CD4-positive, alpha-beta memory T cell (primary cell): ENCODE data around the gene CDV3. TPM values are rescaled to one million over a fixed set of nuclear protein-coding genes. Genes with fewer than 3 reads are reported as not detected.
A peak's percentile ranks its signal among the peaks of the same experiment; 100 is the strongest.

Source experiments
- CTCF ChIA-PET: fragments of 350-600 bp; sonication (Branson Sonifier 250); formaldehyde crosslinking; loops from one replicate; lab custom pipeline; 2021; ENCODE audit warnings: inconsistent platforms; ENCODE audit not compliant: partially characterized antibody; lab: Charles Lee
- POLR2A ChIA-PET: fragments of 350-600 bp; sonication (Branson Sonifier 250); formaldehyde crosslinking; loops from one replicate; lab custom pipeline; 2021; ENCODE audit not compliant: partially characterized antibody; lab: Charles Lee
- DNase-seq, 5 donors: peaks; one replicate each; pipeline versions ENCODE4 v3.0.0 to v3.0.0-alpha.2; 2020 to 2022; ENCODE audit warnings: mixed read lengths in 1 of 5
- H3K27ac ChIP-seq: one replicate; pipeline ENCODE4 v1.7.0; 2013; ENCODE audit warnings: low read depth, low read length
- H3K27me3 ChIP-seq: 2 replicates; pipeline ENCODE4 v1.7.0; 2013; ENCODE audit warnings: mild to moderate bottlenecking, low read length, moderate library complexity; ENCODE audit not compliant: insufficient read depth
- H3K36me3 ChIP-seq: 2 replicates; pipeline ENCODE4 v1.7.0; 2013; ENCODE audit warnings: mild to moderate bottlenecking, low read length, moderate library complexity; ENCODE audit not compliant: insufficient read depth
- H3K4me1 ChIP-seq: 2 replicates; pipeline ENCODE4 v1.7.0; 2013; ENCODE audit warnings: mild to moderate bottlenecking, low read length, moderate library complexity; ENCODE audit not compliant: insufficient read depth
- H3K4me3 ChIP-seq, 2 donors: one replicate each; pipeline ENCODE4 v1.7.0; 2013; ENCODE audit warnings: low read length in 2 of 2, mild to moderate bottlenecking in 1 of 2
- H3K9me3 ChIP-seq, 2 donors: one replicate each; pipeline ENCODE4 v1.7.0; 2013; ENCODE audit warnings: low read length in 2 of 2, control low read depth in 1 of 2; ENCODE audit not compliant: control insufficient read depth in 1 of 2
- H3K27ac Mint-ChIP-seq, 7 donors: one replicate each; pipeline ENCODE4 v1.8.0; 2020 to 2021; ENCODE audit warnings: mixed read lengths in 7 of 7, mild to moderate bottlenecking in 6 of 7, inconsistent platforms in 3 of 7, moderate library complexity in 3 of 7
- H3K27me3 Mint-ChIP-seq, 2 donors: one replicate each; pipeline ENCODE4 v1.8.0; 2020 to 2021; ENCODE audit warnings: mixed read lengths in 2 of 2
- H3K36me3 Mint-ChIP-seq, 2 donors: one replicate each; pipeline ENCODE4 v1.8.0; 2020 to 2021; ENCODE audit warnings: mixed read lengths in 2 of 2, inconsistent platforms in 1 of 2, mild to moderate bottlenecking in 1 of 2
- H3K4me1 Mint-ChIP-seq, 4 donors: one replicate each; pipeline ENCODE4 v1.8.0; 2020 to 2021; ENCODE audit warnings: mixed read lengths in 4 of 4, mild to moderate bottlenecking in 1 of 4
- H3K4me3 Mint-ChIP-seq, 8 donors: one replicate each; pipeline ENCODE4 v1.8.0; 2020 to 2021; ENCODE audit warnings: mixed read lengths in 8 of 8, mild to moderate bottlenecking in 7 of 8, moderate library complexity in 6 of 8, inconsistent platforms in 3 of 8
- H3K9me3 Mint-ChIP-seq, 8 donors: one replicate each; pipeline ENCODE4 v1.8.0; 2020 to 2021; ENCODE audit warnings: mixed read lengths in 8 of 8, mild to moderate bottlenecking in 5 of 8, inconsistent platforms in 3 of 8, moderate library complexity in 1 of 8
- intact Hi-C: fragments of 100-400 bp; cut with micrococcal nuclease; formaldehyde crosslinking; loops from one replicate; pipeline ENCODE4 v1.15.1; 2023
- polyA plus RNA-seq, 2 donors: library from polyadenylated mRNA; unstranded; fragments of 300-500 nt; fragmentation: Illumina TruSeq; gene quantifications; one replicate each; pipeline ENCODE4 v1.2.3, GENCODE V29; 2021
- total RNA-seq, 2 experiments: library from RNA; stranded (reverse); gene quantifications; one replicate each; pipeline ENCODE4 v1.2.3, GENCODE V29; 2021

CDV3 gene
- total and polyA plus RNA-seq, 4 experiments from 2014 or later: 33.5 to 212 (median 144) TPM

- Histone ChIP-seq H3K4me3 (peak overlapping the region; percentile 27 to 59), H3K4me1 (peaks cover 46% of the 10 kb centered on the region), H3K9me3 (no peaks in the 10 kb centered on the region), H3K36me3 (peaks cover 11% of the 10 kb centered on the region), H3K27ac (peak overlapping the region; percentile 90), H3K27me3 (no peaks in the 10 kb centered on the region)
- intact Hi-C loops: loop anchor here (1.0 to 5.0 kb wide), 8 partner anchors 67 to 1156 kb away; partner anchors contain the start of genes CEP63, DNAJC13, NPHP3 and SRPRB
- no peaks in the 10 kb centered on the region for H3K27me3 Mint-ChIP-seq
- DNase-seq: peak; percentile 100
- peaks cover 25 to 38% of the 10 kb centered on the region in 2 donors for H3K36me3 Mint-ChIP-seq
- H3K9me3 Mint-ChIP-seq: no peaks in the 10 kb centered on the region
- peaks cover 37 to 58% (median 47%) of the 10 kb centered on the region in 4 donors for H3K4me1 Mint-ChIP-seq
- CTCF ChIA-PET: interaction anchor here (0.8 to 8.0 kb wide), 12 partner anchors 10 to 913 kb away, joined by 3 to 76 read pairs (median 4); partner anchors contain the start of gene NPHP3
- POLR2A ChIA-PET: interaction anchor here (0.6 to 6.0 kb wide), 26 partner anchors 10 to 1156 kb away, joined by 3 to 89 read pairs (median 4); partner anchors contain the start of genes ANAPC13, CEP63, DNAJC13 and NPHP3
- H3K4me3 Mint-ChIP-seq: peak overlapping the region; percentile 79 to 92 (median 87)
- peak overlapping the region; percentile 97 to 99 (median 98) for H3K27ac Mint-ChIP-seq
Observed at GRCh38 chr3:133573054-133573628, 345 bp upstream of the CDV3 start.

DNA sequence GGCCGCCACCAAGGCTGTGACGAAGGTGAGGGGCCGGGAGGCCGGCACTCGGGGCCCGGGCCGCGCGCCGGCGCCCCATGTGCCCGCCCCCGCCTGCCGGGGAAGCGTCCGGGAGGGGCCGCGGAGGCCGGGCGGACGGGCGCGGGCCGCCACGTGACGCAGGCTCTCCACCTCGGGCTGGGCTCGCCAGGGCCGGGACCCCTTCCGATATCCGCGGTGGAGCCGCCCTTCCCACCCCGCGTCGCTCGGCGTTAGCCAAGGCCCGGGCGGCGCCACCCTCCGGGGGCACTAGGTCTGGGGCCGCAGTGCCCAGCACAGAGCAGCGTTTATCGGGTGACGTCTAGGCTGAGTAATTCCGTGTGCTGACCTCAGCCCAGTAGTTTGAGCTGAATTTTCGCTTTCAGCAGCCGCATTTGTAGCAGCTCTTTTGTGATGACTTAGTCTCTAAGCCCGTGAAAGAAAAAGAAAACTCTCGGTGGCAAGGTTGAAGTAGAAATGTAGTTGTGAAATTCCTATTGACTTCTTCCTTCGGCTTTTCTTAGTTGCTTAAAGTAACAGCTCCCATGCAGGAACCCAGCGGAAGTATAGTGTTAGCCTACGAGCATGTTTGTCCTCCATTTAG lies 885 bp downstream of the CDV3 start:
- POLR2A ChIA-PET: interaction anchor here (0.7 to 6.0 kb wide), 21 partner anchors 9 to 1157 kb away, joined by 3 to 89 read pairs (median 5); partner anchors contain the start of genes ANAPC13, CEP63, DNAJC13 and NPHP3
- H3K9me3 Mint-ChIP-seq: no peaks in the 10 kb centered on the region
- intact Hi-C loops: loop anchor here (1.0 to 5.0 kb wide), 2 partner anchors 86 to 127 kb away; no protein-coding TSS in a partner anchor
- CTCF ChIA-PET: interaction anchor here (0.8 to 6.7 kb wide), 7 partner anchors 16 to 848 kb away, joined by 3 to 123 read pairs (median 5); no protein-coding TSS in a partner anchor
- Histone ChIP-seq H3K9me3 (no peaks in the 10 kb centered on the region), H3K27ac (peak overlapping the region; percentile 90), H3K4me3 (peak overlapping the region; percentile 77 to 88), H3K27me3 (no peaks in the 10 kb centered on the region), H3K36me3 (peaks cover 23% of the 10 kb centered on the region), H3K4me1 (peaks cover 58% of the 10 kb centered on the region)
- H3K27ac Mint-ChIP-seq: peak overlapping the region; percentile 93 to 99 (median 96)
- H3K27me3 Mint-ChIP-seq: no peaks in the 10 kb centered on the region
- DNase-seq: peak; percentile 61 to 78 (median 72)
- peak overlapping the region; percentile 90 to 99 (median 95) for H3K4me3 Mint-ChIP-seq
- H3K4me1 Mint-ChIP-seq: peaks cover 48 to 70% (median 59%) of the 10 kb centered on the region in 4 donors
- H3K36me3 Mint-ChIP-seq: peaks cover 29 to 50% of the 10 kb centered on the region in 2 donors

GRCh38 chr3:133575086-133575485 lies 1.6 kb downstream of the CDV3 start:
- no peaks in the 10 kb centered on the region for H3K9me3 Mint-ChIP-seq
- Histone ChIP-seq H3K27me3 (no peaks in the 10 kb centered on the region), H3K9me3 (no peaks in the 10 kb centered on the region), H3K4me1 (peaks cover 61% of the 10 kb centered on the region), H3K27ac (peak overlapping the region; percentile 90), H3K4me3 (peak overlapping the region; percentile 77 to 88), H3K36me3 (peaks cover 25% of the 10 kb centered on the region)
- H3K27me3 Mint-ChIP-seq: no peaks in the 10 kb centered on the region
- DNase-seq: no peak
- peak overlapping the region; percentile 90 to 99 (median 95) for H3K4me3 Mint-ChIP-seq
- H3K4me1 Mint-ChIP-seq: peaks cover 47 to 71% (median 61%) of the 10 kb centered on the region in 4 donors
- CTCF ChIA-PET: interaction anchor here (0.8 to 6.7 kb wide), 5 partner anchors 30 to 849 kb away, joined by 3 to 123 read pairs (median 5); no protein-coding TSS in a partner anchor
- peaks cover 29 to 54% of the 10 kb centered on the region in 2 donors for H3K36me3 Mint-ChIP-seq
- POLR2A ChIA-PET: interaction anchor here (0.5 to 6.0 kb wide), 14 partner anchors 8 to 1158 kb away, joined by 3 to 89 read pairs (median 5); partner anchors contain the start of genes DNAJC13, NPHP3 and TOPBP1
- intact Hi-C loops: no loop called here
- peak overlapping the region; percentile 93 to 99 (median 96) for H3K27ac Mint-ChIP-seq

GRCh38 chr3:133576169-133576568 lies 2.7 kb downstream of the CDV3 start:
- ChIA-PET POLR2A (interaction anchor here (6.0 kb wide), 1 partner anchor 86 kb away, joined by 89 read pairs; no protein-coding TSS in a partner anchor), CTCF (interaction anchor here (3.1 to 6.7 kb wide), 2 partner anchors 88 to 850 kb away, joined by 10 to 123 read pairs; no protein-coding TSS in a partner anchor)
- H3K27ac ChIP-seq: peak overlapping the region; percentile 16
- no peaks in the 10 kb centered on the region for H3K9me3 Mint-ChIP-seq
- H3K9me3 ChIP-seq: no peaks in the 10 kb centered on the region
- H3K27me3 Mint-ChIP-seq: no peaks in the 10 kb centered on the region
- intact Hi-C loops: no loop called here
- peaks cover 25% of the 10 kb centered on the region for H3K36me3 ChIP-seq
- H3K27ac Mint-ChIP-seq: peak overlapping the region; percentile 49 to 99 (median 88)
- H3K4me3 Mint-ChIP-seq: peak overlapping the region; percentile 75 to 99 (median 92)
- no peak for DNase-seq
- peak overlapping the region in 1 of 2 donors; percentile 25 for H3K4me3 ChIP-seq
- H3K36me3 Mint-ChIP-seq: peaks cover 29 to 57% of the 10 kb centered on the region in 2 donors
- H3K4me1 ChIP-seq: peaks cover 70% of the 10 kb centered on the region
- peaks cover 46 to 71% (median 61%) of the 10 kb centered on the region in 4 donors for H3K4me1 Mint-ChIP-seq
- H3K27me3 ChIP-seq: no peaks in the 10 kb centered on the region

DNA sequence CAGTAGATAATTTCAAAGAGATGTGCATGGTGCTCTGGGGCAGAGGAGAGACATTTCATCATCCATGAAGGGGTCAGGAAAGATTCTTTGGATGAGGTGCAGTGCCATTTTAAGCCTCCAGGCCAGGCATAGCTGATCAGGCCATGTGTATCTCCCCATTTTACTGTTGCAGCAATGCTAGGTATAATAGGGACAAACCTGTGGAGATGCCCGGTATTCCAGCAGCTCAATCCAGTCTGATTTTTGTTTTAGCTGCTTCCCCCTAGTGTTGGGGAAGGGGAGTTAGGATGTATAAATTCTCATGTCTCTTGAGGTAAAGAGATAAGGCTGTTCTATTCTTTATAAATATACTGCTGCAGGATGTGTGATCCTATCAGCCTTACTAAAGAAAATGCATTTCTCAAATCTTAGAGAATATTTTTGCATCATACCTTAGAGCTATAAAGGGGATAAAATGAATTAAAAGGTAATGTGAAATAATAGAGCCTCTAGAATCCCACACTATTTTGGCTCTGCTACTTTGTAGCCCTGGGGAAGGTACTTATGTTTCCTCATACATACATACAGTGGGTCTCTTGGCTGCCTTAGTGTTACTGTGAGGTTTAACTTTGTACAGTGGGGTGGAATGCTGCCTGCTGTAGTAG lies 5.2 kb downstream of the CDV3 start:
- DNase-seq: peak in 1 of 5 donors; percentile 19
- Mint-ChIP-seq H3K27ac (peak overlapping the region in 6 of 7 donors; percentile 56 to 97 (median 68)), H3K36me3 (peaks cover 43 to 77% of the 10 kb centered on the region in 2 donors), H3K4me1 (peaks cover 45 to 76% (median 65%) of the 10 kb centered on the region in 4 donors), H3K9me3 (no peaks in the 10 kb centered on the region), H3K4me3 (peak overlapping the region; percentile 39 to 96 (median 76)), H3K27me3 (no peaks in the 10 kb centered on the region)
- peak overlapping the region in 1 of 2 donors; percentile 13 for H3K4me3 ChIP-seq
- CTCF ChIA-PET: interaction anchor here (0.8 to 6.7 kb wide), 13 partner anchors 9 to 861 kb away, joined by 3 to 123 read pairs (median 4); no protein-coding TSS in a partner anchor
- peak overlapping the region; percentile 28 for H3K27ac ChIP-seq
- H3K9me3 ChIP-seq: no peaks in the 10 kb centered on the region
- H3K36me3 ChIP-seq: peaks cover 41% of the 10 kb centered on the region
- peaks cover 78% of the 10 kb centered on the region for H3K4me1 ChIP-seq
- POLR2A ChIA-PET: interaction anchor here (0.6 to 2.5 kb wide), 4 partner anchors 21 to 852 kb away, joined by 3 to 8 read pairs (median 5); no protein-coding TSS in a partner anchor
- intact Hi-C loops: loop anchor here (1.0 kb wide), 1 partner anchor 90 kb away; no protein-coding TSS in a partner anchor
- no peaks in the 10 kb centered on the region for H3K27me3 ChIP-seq

GRCh38 chr3:133583396-133583795 lies 9.9 kb downstream of the CDV3 start:
- peak overlapping the region in 2 of 8 donors; percentile 9 to 32 for H3K4me3 Mint-ChIP-seq
- peaks cover 22 to 40% (median 37%) of the 10 kb centered on the region in 4 donors for H3K4me1 Mint-ChIP-seq
- Histone ChIP-seq H3K4me1 (peaks cover 45% of the 10 kb centered on the region), H3K27me3 (no peaks in the 10 kb centered on the region), H3K9me3 (no peaks in the 10 kb centered on the region), H3K27ac (no peak overlapping the region), H3K4me3 (no peak overlapping the region), H3K36me3 (peaks cover 70% of the 10 kb centered on the region)
- H3K27me3 Mint-ChIP-seq: no peaks in the 10 kb centered on the region
- no peak for DNase-seq
- ChIA-PET POLR2A (interaction anchor here (1.2 kb wide), 3 partner anchors 9 to 11 kb away, joined by 3 to 4 read pairs (median 4); partner anchors contain the start of gene CDV3), CTCF (no interaction called here)
- peak overlapping the region in 4 of 7 donors; percentile 46 to 86 (median 48) for H3K27ac Mint-ChIP-seq
- no peaks in the 10 kb centered on the region for H3K9me3 Mint-ChIP-seq
- H3K36me3 Mint-ChIP-seq: peaks cover 42 to 78% of the 10 kb centered on the region in 2 donors
- intact Hi-C loops: no loop called here
